NCI-H524 treated with DMSO at 0.1 percent for 48 hours (cell line): Measurements from ENCODE around the gene OPCML.

Experiments
- DNase-seq: peaks from one replicate; lab custom pipeline; 2025; lab: John Stamatoyannopoulos, UW

The OPCML gene

GRCh38 chr11:133232665-133233064 is 299.6 kb downstream of the OPCML start:
- no peak for DNase-seq

- DNase-seq, result no peak
Measured at GRCh38 chr11:133230431-133230830, 301.9 kb downstream of the OPCML start.

GRCh38 chr11:133228471-133229329 is 303.6 kb downstream of the OPCML start:
- DNase-seq, result no peak

DNA sequence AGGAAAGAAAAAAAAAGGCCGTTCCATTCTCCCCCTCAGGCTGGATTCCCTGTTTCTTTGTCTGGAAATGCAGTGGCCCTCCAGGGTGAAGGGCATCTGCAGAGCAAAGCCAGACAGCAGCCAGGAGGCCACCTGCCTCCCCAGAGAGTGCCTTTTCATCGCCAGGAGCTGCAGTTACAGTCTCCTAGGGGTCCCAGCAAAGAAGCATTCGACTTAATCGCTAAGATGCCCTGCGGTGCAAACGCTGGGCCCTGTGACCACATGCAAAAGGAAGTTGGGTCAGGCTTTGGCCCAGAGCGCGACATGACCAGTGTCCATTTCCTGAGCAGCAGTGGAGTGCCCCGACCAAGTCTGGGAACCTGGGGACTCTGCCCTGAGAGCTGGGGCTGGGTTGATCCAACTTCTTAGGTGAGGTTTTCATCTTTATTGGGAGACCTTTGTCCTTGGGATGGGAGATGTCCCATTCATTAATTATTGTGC is 304.6 kb downstream of the OPCML start:
- no peak for DNase-seq

DNA sequence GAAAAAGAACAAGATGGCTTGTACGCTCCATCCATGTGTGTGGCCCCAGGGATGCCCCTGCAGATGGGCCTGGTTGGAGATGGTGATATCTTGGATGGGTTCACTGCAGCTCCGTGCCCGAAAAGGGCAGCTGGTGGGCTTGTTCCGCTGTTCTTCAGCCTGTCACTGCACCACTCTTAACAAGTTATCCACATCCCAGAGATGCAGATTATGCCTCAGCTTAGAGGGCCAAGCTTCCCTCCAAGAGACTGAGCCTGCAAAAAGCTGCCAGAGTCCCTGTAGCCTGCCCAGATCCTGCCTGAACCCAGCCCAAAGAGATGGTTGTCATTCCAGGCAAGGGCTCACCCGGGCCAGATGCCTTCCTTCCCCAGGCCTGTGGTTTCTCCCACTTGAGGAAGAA is 308.0 kb downstream of the OPCML start:
- no peak for DNase-seq

DNA sequence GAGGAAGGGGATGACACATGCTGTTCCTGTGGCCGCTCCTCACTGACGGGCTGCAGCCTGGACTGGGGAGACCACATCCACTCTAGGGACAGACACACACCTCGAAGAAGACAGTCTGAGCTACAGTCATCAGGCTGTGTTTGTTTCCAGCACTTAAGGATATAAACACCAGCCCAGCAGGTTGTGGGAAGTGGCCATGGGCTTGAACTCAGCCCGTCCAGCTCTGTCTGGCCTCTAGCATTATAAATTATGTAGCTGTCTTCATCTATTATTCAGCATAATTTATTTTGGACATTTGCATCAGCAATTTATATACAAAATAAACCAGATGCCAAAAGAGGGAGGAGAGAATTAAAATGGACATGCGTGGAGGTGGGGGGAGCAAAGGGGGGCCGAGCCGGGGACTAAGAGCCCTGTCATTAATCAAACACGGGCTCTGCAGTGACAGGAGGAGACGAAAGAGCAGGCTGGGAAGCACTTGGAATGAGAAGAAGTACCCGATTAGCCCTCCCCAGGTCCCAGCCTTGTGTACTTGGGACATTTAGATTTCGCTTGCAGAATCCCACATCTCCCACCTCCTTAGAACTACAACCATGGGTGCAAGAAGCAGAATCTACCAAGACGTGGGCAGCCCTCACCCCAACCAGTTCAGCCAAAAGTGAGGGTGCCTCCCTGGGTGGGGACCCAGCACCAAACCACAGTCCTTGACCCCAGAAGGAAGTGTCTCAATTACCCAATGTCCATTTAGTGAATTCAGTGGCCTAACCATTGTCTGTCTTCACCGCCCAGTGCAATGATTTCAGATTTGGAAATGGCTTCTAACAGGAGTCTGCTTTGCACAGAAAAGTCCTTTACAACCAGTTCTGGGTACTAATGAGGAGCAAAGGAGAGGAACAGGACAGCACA is 309.6 kb downstream of the OPCML start:
- DNase-seq, result no peak

DNA sequence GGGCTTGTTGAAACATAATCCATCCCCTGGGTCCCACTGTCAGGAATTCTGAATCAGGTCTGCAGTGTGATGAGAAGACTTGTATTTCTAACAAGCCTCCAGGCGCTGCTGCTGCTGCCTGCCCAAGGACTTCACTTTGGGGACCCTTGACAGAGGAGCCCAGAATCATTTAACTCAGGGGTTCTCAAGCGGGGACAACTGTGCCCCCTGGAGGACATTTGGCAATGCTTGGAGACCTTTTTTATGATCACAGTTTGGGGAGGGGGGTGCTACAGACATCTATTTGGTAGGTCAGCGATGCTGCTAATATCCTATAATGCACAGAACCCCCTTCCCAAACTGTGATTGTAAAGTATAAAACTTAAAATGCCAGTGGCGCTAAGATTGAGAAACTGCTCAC is 312.8 kb downstream of the OPCML start:
- no peak for DNase-seq

DNA sequence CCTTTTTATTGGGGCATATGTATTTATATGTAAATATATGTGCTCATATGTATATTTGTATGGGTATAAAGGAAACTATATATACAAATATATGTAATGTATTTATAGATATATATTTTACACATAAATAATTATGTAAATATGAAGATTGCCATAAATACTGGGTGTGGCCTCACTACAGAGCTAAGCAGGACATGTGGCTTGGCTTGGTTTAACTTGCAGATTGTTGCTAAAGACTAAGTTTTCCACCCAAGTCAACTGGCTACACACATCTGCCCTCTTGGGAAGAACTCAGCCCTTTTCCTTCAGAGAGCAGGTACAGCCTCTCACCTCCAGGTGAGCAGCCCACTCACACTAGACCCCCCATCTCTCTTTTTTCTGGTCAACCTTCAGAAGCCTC is 315.5 kb downstream of the OPCML start:
- no peak for DNase-seq

GRCh38 chr11:133215596-133216230 is 316.6 kb downstream of the OPCML start:
- no peak for DNase-seq

DNA sequence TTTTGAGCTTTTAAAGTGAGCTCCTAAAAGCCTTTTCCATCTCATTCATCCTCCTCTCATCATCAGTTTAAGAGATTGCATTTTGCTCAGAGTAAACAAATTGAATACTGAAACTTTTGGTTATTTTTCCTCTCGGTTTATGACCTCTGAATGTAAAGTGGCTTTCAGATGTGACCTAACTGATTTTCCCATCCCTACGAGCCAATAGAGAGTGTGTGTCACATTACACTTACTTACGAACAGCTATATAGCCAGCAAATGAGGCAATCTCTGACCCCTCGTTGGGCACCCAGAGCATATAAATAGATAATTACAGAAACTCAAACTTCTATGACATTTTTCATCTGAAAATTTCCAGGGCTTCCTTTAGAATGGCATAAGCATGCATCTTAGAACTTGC is 317.7 kb downstream of the OPCML start:
- no peak for DNase-seq

- DNase-seq, result no peak
Measured at GRCh38 chr11:133212201-133212600, 320.1 kb downstream of the OPCML start.

- DNase-seq, result no peak
Measured at GRCh38 chr11:133207995-133208394, 324.3 kb downstream of the OPCML start.

DNA sequence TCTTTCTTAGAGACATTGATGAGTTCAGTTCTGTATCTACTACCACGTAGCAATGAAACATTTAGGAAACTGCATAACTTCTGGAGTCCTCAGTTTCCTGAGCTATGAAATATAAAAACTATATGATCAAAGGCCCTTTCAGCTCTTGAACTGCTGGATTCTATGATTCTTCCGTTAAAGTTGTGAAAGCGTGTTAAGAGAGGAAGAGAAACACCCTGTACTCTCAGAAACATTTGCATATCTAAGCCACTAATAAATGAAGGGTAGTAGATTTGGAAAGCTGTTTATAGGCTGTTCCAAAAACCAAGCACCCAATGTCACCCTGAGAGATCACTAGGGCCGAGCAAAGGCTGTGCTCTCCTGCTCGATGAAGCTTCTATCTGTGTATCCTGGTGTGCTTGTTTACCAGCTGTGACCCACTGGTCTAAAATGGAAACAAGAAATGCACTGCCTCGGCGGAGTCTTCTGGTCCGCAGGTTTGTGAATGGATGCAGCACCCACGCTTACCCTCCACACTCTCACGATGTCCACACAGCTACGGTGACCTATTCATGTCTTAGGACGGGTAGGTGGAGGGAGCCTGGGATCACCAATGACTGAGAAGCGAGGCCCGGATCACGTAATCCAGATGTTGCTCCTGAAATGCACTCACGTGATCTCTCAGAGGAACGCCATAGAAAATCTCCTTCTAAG is 325.8 kb downstream of the OPCML start:
- no peak for DNase-seq

GRCh38 chr11:133204158-133204557 is 328.1 kb downstream of the OPCML start:
- DNase-seq, result no peak

DNA sequence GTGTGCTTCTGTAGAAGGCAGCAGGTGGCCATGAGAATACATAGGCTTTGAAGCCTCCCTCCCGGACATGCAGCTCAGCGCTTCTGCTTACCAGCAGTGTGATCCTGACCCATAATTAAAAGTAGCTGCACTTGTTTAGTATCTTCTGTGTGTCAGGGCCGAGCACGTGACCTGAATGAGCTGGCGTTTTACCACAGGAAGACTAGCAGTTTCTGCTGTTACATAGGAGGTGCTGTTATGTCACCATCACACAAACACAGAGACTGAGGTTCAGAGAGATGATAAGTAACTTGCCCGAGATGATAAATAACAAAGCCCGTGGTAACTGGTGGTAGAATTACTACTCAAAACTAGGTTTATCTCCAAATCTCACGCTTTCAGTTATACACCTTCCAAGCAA is 329.5 kb downstream of the OPCML start:
- no peak for DNase-seq

- no peak for DNase-seq
Measured at GRCh38 chr11:133198438-133198837, 333.9 kb downstream of the OPCML start.

DNA sequence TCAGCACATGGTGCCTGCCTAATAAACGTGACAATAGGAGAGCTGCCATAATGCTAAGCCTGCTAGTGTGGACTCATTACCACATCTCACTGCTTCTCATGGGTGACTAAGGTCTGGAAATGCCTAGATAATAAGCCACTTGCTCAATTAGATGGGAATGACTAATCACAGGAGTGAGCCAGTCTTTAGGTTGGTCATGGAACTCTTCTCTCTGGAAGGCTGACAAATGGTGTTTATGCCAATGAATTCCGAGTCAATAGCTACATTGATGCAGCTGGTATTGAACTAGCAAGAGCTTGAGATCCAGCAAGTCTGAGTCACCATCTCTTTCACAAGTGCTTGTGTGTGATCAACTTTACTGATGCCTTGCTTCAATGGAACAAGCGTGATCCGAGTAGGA is 334.9 kb downstream of the OPCML start:
- no peak for DNase-seq

DNA sequence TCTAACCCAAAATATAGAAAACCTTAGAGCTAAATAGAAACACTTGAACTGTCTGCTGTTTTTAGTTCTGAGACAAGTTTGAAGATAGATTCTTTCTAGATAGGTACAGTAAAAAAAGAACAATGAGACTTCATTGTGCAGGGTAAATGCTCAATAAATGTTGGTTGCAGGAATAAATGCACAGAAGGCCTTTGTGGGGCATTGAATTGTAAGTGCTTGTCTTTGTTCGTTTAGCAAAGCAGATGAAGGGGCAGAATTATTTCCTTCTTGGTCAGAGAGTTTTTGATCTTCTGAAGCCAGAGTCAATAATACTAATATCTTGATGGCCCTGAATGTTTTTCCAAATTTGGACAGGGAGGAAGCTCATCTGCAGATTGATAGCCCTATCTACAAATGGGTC is 340.4 kb downstream of the OPCML start:
- no peak for DNase-seq

- peak; percentile 39 for DNase-seq
Measured at GRCh38 chr11:133181667-133182066, 350.6 kb downstream of the OPCML start.

DNA sequence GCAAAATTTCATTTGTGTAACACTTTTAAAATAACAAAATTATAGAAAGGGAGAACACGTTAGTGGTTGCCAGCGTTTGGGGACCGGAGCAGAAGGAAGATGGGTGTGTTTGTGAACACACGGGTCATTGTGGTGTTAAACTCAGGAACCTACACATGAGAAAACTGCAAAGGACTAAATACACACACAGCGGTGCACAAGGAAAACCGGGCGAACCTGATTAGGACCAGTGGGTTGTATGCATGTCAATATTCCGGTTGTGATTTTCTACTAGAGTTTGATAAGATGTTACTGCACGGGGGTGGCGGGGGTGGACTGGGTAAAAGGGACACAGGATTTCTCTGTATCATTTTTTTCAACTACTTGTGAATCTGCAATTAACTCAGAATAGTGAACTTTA is 351.2 kb downstream of the OPCML start:
- no peak for DNase-seq

DNA sequence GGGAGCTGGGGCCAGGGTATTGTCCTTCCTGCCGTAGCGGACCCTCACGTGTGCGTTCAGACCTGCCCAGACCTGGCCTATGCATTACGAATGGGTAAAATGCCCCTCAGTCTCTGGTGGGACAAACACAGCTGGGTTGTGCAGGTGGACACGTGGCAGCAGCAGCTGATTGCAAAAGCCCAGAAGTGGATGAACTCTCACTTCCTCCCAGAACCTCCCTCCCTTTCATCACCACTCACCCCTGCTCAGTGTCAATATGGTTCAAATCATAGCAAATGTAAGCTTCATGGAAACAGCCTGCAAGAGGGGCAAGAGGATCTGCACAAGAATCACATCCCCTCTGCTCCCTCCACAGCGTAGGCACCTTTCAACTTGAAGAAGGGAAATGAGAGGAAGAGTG is 352.1 kb downstream of the OPCML start:
- no peak for DNase-seq

DNA sequence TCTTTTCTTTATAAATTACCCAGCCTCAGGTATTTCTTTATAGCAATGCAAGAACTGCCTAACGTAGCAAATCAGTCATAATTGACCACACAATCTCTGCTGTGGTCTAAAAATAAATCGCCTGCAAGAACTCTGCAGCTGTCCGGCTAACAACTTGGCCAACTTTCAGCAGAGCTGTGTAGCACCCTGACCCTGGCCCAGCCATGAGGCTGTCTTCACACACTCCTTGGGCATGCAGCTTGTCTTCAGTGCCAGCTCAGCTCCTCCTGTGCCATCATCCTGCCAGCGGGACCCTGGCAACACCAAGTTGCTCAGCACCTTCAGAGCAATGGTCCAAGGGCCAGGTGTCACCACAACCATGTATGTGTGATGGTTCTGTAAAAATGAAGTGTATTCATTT is 355.6 kb downstream of the OPCML start:
- no peak for DNase-seq
